ENCODE measurements around the gene ACVR1.
"Not testable (repeated sequence)": the region's sequence is repeated elsewhere in the genome, so short reads cannot be mapped to it uniquely, and the experiment has no call there.

The ACVR1 gene

DNA sequence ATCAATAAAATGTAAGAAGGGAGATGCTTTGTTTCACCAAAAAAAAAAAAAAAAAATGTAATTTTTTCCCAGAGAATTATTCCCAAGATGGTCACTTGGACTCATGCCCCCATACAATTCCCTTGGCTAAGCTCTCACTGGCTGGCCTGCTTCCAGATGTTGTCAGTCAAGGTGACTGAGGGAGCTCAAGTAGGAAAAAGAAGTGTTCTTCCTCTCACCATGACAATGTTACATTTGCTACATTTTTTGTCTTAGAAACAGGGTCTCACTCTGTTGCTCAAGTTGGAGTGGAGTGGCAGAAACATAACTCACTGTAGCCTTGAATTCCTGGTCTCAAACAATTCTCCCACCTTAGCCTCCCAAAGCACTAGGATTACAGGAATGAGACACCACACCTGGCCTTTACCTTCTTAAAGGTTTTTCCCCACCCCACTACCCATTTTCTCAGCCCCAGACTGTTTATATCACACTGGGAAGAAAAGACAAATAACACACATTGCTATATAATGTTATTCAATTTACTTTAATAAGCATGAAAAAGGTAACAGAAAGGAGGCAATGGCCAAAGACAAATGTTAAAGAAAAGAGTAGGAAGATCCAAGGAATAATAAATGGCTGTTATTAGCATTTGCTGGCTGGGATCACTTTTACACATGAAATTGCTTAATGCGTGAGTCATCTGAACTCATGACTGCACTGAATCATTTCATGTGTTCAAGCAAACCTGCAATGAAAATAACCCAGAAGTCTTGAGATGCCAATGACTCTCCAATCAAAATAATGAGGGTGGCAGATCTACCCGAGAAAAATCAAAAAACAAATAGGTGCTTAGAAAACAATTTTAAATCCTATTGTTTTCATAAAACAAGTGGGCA, 45.2 kb downstream of the ACVR1 start:
- DNase-seq (ENCODE audit: low read depth in 2 of 3, low spot score in 1 of 3), result no peak

DNA sequence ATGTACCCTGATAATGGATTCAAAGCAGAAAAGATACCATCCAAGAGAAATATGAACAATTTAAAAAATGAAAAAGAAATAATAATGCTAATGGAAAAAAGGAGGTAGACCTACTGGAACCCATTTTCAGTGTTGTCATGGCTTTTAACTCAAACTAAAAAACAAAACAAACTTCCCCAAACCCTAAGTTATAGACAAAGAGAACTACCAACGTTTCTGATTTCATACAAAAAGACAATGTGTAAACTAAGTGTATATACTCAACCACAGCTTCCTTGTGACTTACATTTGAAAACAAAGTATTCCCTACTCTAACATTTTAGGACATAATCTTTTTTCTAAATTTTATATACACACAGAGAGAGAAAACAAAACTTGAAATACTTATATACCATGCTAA, 45.9 kb downstream of the ACVR1 start:
- no peak for DNase-seq (ENCODE audit: low read depth in 2 of 3, low spot score in 1 of 3)

DNA sequence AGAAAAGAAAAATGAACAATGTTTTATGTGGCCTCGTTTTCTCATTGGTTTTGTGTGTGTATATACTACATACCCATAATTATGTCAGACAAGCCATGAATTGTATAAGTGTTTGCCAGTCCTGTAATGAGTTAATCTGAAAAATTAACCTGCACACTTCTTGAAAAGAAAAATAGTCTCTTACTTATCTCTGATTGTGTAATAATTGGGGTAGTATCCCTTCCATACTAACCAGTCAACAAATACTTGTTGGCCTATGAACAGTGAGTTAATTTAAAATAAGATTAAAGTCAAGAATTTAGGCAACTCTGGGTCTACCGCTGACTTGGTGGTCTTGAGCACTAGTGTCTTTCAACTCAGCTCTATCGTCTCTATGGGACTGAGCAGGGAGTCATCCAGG, 48.8 kb downstream of the ACVR1 start:
- no peak for DNase-seq (ENCODE audit: low read depth in 2 of 3, low spot score in 1 of 3)

DNA sequence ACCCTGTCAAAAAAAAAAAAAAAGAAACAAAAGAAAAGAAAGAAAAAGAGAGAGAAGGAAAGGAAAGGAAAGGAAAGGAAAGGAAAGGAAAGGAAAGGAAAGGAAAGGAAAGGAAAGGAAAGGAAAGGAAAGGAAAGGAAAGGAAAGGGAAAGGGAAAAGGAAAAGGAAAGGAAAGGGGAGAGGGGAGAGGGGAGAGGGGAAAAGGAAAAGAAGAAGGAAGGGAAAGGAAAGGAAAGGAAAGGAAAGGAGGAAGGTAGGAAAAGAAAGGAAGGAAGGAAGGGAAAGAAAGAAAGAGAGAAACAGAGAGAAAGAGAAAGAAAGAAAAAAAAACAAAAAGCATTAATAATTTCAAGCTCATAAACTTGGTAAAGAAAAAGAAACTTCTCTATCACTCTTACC, 49.5 kb downstream of the ACVR1 start:
- not testable (repeated sequence) for DNase-seq (ENCODE audit: low read depth in 2 of 3, low spot score in 1 of 3)

DNA sequence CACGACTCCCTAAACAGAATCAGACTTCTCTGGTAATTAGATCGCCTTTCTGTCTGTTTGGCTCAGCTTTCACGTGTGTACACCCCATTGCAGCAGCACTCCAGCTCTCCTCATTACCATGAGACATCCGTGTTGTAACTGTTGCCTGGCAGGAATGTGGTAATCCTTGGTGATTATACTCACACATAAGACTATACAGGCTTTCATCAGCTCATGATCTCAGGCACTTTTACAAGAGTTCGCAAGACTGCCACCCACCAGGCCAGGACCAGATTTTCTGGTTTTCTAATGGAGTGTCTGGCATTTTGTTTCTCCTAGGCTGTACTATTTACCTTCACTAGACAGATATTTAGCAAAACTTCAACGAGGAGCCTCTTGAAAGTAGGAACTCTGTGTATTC, 50.2 kb downstream of the ACVR1 start:
- no peak for DNase-seq (ENCODE audit: low read depth in 2 of 3, low spot score in 1 of 3)

DNA sequence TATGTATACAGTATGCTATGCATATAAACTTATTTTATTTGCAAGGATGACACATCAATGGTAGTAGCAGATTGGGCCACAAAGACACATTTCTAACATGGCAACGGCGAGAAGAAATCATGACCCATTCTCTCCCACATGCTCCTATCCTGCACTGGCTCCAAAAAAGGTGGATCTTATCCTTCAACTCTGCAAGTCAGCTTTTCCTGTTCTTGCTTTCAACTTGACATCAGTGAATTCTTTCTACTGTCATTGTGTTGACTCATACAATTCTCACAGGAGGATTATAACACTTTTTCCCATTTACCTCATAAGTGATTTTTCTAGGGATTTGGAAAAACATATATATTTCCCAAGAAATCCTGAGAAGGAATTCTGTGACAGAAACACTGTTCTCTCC, 53.1 kb downstream of the ACVR1 start:
- no peak for DNase-seq (ENCODE audit: low read depth in 2 of 3, low spot score in 1 of 3)

DNA sequence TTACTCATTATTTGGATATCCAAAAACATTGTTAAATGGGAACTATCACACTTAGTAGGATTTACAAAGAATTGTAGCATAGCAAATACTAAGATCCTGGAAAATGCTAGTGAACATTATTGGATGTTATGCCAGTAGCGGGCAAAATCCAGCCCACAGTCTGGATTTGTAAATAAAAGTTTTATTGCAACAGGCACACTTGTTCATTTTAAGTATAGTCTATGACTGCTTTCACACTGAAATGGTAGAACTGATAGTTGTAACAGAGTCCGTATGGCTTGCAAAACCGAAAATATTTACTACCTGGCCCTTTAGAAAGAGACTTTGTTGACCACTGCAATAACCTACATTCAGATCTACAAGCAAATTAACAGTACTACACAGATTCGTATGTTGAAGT, 53.6 kb downstream of the ACVR1 start:
- DNase-seq (ENCODE audit: low read depth in 2 of 3, low spot score in 1 of 3), result no peak

DNA sequence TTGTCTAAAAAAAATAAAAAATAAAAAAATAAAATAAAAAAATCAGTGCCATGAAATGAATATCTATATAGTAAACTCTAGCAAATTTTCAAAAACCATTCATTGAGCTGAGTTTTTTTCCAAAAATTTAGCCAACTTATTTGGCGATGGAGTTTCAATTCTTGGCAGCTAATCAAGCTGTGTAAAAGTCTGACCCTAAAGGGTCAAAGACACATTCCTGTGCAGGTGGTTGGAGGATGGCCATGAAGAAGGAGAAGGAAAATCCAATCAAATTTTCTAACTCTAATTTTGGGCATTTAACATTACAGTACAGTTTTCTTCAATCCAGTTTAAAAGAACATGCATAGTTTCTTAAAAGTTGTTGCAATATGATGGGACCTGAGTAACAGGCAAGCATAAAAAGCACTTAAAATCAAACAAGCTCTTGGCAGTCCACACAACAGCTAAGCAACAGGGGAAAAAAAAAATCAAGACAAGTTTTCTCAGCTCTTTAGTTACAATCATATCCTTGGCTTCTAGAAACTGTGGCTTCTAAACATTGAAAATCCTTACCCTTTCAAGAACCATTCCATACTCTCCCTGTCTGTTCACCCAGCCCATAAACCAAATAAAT, 54.5 kb downstream of the ACVR1 start:
- no peak for DNase-seq (ENCODE audit: low read depth in 2 of 3, low spot score in 1 of 3)

DNA sequence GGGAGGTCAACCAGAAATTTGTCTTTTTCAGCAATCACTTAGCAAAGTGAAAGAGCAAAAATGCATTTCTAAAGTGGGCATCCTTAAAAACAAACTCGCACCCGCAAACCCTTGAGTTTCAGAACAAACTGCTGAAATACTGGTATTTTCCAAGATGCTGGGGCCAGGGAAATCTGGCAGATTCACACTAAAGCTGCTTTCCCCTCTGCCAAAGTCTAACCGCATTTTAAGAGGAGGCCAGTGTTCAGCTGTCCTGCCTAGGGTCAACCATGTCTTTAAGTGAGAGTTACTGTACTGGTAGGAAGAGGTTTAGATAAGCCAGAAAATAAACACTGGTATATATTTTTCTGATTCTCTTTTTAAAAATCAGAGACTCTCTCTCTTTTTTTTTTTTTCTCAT, 55.9 kb downstream of the ACVR1 start:
- no peak for DNase-seq (ENCODE audit: low read depth in 2 of 3, low spot score in 1 of 3)

DNA sequence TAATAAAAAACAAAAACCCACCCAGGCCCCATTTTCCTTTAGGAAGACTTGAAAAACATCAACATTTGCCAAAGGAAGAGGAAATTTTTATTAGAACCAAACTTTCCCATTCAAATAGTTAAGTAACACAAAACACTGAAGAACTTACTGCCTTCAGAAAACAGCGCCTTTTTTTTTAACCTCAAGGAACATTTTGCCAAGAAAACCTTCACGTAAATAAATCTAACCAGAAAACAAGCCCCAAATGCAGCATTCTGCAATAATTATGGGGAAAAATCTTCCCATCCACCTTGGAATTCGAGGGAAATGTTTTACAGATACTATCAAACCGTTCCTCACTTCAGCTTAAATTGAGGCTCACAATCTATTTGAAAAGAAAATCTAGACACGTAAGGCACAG, 56.4 kb downstream of the ACVR1 start:
- DNase-seq (ENCODE audit: low read depth in 2 of 3, low spot score in 1 of 3), result no peak

DNA sequence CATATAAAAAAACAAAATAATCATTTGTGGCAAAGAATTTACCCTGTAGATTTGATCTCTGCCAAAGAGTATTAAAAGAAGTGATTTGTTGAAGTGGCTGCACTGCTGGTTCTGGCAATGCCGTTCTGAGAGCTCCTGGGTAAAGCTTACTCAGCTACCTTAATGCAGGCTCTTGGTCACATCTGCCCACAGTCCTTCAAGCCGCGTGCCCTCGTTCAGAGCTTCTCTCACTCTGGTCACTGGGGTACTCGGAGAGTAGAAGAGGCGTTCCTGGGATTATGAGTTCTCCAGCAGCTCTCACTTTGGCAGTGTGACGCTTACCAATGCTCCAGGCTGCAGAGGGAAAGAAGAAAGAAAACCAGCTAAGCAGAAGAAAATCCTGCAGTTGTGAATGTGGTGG, 57.9 kb downstream of the ACVR1 start:
- no peak for DNase-seq (ENCODE audit: low read depth in 2 of 3, low spot score in 1 of 3)

DNA sequence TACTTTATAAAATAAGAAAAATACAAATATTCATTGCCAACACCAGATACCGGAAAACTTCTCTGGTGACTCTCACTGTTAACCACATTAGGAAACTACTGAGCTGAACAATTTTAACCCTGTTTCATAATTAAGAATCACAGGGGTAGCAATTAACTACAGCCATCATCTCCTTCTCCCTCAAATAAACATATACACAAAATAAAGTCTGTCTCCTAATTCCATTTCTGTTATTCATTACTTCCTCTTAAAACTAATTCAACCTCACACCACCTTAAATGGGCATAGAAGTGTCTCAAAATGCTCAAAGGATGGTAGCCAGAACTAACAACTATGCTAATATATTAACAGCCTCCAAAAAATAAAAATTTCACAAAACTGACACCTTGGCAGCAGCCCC, 60.7 kb downstream of the ACVR1 start:
- no peak for DNase-seq (ENCODE audit: low read depth in 2 of 3, low spot score in 1 of 3)

DNA sequence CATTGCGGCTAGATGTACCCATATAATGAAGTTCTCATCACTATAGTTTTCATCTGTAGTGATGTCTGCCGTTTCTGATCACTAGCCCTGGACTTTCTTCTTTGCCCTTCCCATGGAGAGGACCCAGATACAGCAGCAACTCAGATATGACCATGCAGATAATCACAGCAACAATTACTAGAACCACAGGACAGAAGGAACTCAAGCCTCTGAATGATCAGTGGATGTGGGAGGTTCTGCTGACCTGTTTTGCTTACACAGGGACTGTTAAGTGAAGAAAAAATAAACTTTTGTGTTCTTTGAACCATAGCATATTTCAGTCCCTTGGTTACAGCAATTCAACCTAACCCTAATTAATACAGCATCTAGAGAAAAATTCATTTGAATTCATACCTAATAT, 62.7 kb downstream of the ACVR1 start:
- no peak for DNase-seq (ENCODE audit: low read depth in 2 of 3, low spot score in 1 of 3)

DNA sequence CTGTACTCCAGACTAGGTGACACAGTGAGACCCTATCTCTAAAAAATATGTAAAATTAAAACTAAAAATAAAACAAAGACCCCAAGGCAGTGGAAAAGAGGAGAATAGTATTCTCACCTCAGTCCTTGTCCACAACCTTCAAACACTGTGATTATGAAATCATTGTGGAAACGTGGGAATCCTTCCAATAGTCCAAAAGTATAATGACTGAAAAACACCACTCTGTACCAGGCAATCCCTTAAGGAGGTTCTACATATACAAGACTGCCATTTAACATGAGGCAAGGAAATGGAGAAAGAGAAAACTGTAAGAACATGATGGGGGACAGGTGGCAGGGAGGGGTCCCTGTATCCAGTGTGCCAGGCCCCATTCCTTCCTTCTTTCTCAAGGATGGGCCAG, 66.1 kb downstream of the ACVR1 start:
- DNase-seq (ENCODE audit: low read depth in 2 of 3, low spot score in 1 of 3), result no peak

DNA sequence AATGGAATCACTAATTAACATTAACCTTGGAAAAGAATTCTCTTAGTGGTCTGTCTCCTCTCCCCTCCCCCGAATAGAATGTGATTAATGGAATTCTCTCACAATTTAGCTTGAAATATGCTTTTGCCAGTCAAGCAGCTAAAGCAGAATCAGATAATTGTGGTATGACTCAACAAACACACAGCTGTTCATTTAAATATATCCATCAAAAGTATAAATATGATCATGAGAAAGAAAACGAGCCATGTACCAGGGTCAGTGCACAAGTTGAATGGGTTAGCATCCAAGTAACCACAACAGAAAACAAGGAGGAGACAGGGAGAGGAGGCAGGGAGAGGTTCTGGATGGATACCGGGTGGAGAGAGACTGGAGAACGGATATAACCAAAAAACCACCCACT, 66.9 kb downstream of the ACVR1 start:
- DNase-seq (ENCODE audit: low read depth in 2 of 3, low spot score in 1 of 3), result no peak

DNA sequence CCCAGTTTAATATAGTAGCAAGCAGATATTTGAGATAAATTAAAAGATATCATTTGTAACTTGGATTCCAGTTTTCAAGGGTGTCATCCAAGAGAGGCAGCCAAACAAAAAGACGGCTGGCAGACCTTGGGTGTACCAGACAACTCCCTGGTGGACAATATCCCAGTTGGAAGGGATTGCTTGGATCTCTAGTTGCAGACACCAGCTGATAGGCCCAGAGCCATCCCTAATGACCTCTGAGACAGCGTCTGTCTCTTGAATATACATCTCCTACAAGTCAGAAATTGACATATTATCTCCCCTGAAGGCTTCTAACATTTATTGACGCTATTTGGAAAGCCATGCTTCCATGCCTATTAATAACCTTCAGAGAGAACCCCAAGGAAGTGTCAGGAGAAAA, 67.7 kb downstream of the ACVR1 start:
- no peak for DNase-seq (ENCODE audit: low read depth in 2 of 3, low spot score in 1 of 3)

DNA sequence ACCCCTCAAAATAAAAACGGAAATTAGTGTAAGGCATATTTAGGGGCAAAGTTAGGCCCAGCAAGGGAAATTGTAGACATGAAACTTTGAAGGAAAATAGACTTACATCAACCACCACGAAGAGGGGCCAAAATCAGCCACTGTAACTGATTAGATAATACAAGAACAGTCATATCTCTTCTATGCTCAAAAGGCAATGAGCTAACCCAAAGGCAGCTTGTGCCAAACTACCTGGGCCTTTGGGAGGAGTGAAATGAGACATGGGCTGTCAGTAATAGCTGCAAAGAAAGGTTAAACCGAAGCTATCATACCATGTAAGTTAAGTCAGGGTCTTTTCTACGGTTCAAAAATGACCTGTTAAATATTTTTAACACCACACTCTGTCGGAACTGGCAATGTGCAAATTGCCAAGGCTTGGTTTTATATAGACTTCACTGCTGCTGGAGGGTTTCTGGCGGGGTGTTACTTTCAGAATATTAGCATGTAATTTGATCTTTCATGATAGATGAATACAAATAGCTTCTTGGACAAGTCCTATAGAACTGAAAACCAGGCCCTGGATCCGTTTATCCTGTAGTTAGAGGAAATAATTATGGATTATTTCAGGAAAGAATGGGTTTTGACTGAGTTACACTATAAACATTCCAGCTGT, 69.6 kb downstream of the ACVR1 start:
- no peak for DNase-seq (ENCODE audit: low read depth in 2 of 3, low spot score in 1 of 3)

DNA sequence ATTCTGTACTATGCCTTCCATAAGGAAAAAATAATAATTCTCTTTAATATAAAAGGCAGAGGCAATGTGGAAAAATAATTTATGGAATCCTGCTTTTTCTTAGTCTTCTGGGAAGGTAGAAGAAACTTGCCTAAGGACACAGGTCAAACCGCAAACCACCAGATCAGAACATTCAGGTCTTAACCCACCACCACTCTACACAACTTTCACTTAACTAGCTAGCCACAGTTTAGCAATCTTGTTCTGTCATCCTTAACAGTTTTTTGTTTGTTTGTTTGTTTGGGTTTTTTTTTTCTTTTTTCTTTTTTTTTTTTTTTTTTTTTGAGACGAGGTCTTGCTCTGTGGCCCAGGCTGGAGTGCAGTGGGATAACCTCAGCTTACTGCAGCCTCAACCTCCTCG, 70.6 kb downstream of the ACVR1 start:
- no peak for DNase-seq (ENCODE audit: low read depth in 2 of 3, low spot score in 1 of 3)

DNA sequence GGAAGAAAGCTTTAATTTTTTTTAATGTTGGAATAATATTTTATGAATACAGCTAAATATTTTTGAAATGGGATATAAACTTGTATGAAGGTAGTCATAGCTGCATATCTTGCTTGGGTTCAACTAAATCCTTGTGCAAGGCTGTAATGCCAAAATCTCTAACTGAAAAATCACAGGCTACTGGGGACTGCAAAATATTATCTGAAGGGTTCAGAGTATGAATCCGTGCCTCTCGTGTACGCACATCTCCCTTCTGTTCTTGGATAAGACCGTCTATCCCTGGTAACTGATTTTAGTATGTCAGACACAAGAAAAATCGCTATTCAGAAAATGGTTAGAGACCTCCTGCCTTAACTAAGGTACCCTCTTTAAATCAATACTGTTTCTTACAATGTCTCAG, 71.8 kb downstream of the ACVR1 start:
- DNase-seq (ENCODE audit: low read depth in 2 of 3, low spot score in 1 of 3), result no peak

DNA sequence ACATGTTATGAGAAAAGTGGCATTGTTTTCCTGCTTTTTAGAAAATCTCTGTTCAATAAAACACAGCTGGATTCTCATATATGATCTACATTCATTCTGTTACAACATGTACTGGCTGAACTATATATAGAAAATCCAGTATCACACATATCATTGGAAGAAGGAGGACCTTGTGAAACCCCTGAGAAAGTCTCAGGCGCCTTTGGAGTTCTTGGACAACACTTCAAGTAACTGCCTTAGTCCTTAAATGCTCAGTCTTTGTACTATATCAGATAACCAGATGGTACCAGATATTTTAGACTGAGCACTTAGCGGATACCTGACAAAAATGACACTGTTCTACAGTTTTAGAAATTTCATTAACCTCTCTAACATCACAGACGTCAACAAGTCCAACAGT, 72.2 kb downstream of the ACVR1 start:
- no peak for DNase-seq (ENCODE audit: low read depth in 2 of 3, low spot score in 1 of 3)

DNA sequence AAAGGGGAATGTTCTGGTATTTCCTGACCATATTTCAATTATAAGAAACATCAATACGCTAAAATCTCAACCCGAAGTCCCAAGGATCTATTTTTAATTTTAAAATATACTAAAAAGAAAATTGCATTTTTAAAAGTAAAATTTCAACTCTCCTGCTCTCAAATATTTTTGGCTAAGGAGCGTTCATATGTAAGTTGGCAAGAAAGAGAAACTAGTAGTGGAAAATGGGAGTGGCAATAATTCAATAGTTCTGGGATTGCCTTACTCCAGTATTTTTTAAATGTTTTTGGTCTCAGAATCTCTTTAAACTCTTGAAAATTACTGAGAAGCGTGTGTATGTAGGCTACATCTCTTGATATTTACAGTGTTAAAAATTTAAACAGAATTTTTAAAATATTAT, 72.7 kb downstream of the ACVR1 start:
- no peak for DNase-seq (ENCODE audit: low read depth in 2 of 3, low spot score in 1 of 3)

DNA sequence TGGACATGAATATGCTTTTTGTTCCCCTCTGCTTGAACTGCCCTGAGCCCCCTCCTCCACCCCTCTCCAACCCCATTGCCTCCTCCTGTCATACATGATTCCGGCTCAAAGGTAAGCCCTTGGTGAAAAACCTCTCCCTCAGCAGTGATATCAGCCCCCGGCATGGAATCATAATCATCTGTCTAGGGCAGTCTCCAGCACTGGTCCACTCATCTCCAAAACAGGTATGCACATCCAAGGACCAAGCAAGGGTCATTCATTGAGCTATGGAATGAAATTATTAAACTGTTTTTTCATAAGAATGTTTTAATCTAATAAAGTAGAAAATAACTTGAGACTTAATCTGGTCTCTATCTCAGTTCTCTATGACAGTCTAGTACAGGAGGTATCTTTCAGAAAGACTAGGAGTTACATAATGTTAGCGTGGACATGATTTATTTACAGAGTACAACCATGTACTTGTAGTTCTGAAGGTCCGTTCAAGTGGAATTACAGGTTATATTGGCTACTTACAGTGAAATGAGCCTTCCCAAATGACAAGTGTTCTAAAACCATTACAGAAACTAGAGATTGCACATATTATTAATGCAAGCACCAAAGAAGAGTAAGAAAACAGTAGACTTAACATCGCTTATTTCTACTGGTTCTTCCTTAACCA, 75.2 kb downstream of the ACVR1 start:
- no peak for DNase-seq (ENCODE audit: low read depth in 2 of 3, low spot score in 1 of 3)
